Tibial nerve (tissue), 4 donors: Measurements from ENCODE around the gene LMX1B.

Source experiments
- EP300 ChIP-seq, 2 donors: sonication (generic); formaldehyde crosslinking; IDR thresholded peaks; one replicate each; pipeline ENCODE4 v1.6.1; 2017; ENCODE audit warnings: antibody characterized with exemption in 2 of 2, mild to moderate bottlenecking in 1 of 2
- POLR2A ChIP-seq, 2 donors: fragments of 450-650 bp; IDR thresholded peaks; one replicate each; pipeline ENCODE4 v1.6.1; 2017; ENCODE audit warnings: antibody characterized with exemption in 2 of 2, mild to moderate bottlenecking in 2 of 2, moderate library complexity in 2 of 2
- TF ChIP-seq, protein P1 (sequence below), 5 experiments: fragments of 200-600 bp in 3 of 5; fragments of 450-650 bp in 2 of 5; sonication (generic) in 3 of 5; IDR thresholded peaks; one replicate each; pipeline ENCODE4 v1.5.1; 2016 to 2019; ENCODE audit warnings: antibody characterized with exemption in 5 of 5, mild to moderate bottlenecking in 3 of 5, moderate library complexity in 2 of 5

DNA sequence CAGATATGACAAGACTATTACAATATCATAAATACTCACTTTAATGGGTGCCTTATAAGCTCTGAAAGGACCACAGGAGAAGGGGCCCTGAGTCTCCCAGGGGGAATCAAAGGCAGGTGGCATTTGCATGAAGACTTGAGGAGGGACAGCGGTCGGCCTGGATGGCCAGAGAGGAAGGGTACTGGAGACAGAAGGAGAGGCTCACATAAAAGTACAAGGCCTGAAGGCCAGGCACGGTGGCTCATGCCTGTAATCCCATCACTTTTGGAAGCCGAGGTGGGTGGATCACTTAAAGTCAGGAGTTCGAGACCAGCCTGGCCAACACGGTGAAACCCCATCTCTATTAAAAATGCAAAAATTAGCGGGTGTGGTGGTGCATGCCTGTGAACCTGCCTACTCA is 29.1 kb upstream of the LMX1B start:
- TF ChIP-seq, protein P1, sequence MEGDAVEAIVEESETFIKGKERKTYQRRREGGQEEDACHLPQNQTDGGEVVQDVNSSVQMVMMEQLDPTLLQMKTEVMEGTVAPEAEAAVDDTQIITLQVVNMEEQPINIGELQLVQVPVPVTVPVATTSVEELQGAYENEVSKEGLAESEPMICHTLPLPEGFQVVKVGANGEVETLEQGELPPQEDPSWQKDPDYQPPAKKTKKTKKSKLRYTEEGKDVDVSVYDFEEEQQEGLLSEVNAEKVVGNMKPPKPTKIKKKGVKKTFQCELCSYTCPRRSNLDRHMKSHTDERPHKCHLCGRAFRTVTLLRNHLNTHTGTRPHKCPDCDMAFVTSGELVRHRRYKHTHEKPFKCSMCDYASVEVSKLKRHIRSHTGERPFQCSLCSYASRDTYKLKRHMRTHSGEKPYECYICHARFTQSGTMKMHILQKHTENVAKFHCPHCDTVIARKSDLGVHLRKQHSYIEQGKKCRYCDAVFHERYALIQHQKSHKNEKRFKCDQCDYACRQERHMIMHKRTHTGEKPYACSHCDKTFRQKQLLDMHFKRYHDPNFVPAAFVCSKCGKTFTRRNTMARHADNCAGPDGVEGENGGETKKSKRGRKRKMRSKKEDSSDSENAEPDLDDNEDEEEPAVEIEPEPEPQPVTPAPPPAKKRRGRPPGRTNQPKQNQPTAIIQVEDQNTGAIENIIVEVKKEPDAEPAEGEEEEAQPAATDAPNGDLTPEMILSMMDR (IDR thresholded peaks at IDR 0.05) = no peak
- no peak for TF ChIP-seq EP300 (IDR thresholded peaks at IDR 0.05)
- TF ChIP-seq POLR2A (IDR thresholded peaks at IDR 0.05) = no peak
